Stomach (tissue), 4 donors: Measurements from ENCODE around the gene SCMH1.

Source experiments
- POLR2A ChIP-seq, 4 donors: fragments of 450-650 bp; IDR thresholded peaks; one replicate each; pipeline ENCODE4 v1.6.1; 2016; ENCODE audit warnings: antibody characterized with exemption in 4 of 4, control low read depth in 2 of 4, mild to moderate bottlenecking in 1 of 4, moderate library complexity in 1 of 4
- POLR2AphosphoS5 ChIP-seq, 3 donors: sonication (generic); formaldehyde crosslinking; IDR thresholded peaks; one replicate each; pipeline ENCODE4 v1.6.1; 2016; ENCODE audit warnings: antibody characterized with exemption in 3 of 3
- TF ChIP-seq, protein P1 (sequence below), 7 experiments: fragments of 450-650 bp in 4 of 7; fragments of 200-600 bp in 3 of 7; sonication (generic) in 3 of 7; IDR thresholded peaks; one replicate each; pipeline ENCODE4 v1.5.1; 2016 to 2019; ENCODE audit warnings: antibody characterized with exemption in 7 of 7, control low read depth in 2 of 7, mild to moderate bottlenecking in 1 of 7

DNA sequence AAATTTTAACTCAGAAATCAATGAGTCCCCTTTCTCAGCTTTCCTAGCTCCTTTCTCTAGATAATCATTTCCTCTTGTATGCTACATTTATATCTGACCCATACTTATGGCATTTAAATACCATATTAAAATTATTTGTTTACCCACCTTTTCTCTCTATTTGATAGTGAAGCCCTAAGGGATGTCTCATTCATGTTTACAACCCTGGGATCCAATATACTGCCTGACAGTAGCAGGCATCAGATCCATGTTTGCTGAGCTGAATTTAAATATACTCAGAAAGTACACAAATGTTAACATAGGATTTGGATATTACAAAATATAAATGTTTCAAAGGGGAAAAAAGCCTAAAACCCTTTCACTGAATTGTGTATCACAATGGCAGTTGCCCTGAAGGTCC lies 26.5 kb downstream of the SCMH1 start:
- TF ChIP-seq, protein P1, sequence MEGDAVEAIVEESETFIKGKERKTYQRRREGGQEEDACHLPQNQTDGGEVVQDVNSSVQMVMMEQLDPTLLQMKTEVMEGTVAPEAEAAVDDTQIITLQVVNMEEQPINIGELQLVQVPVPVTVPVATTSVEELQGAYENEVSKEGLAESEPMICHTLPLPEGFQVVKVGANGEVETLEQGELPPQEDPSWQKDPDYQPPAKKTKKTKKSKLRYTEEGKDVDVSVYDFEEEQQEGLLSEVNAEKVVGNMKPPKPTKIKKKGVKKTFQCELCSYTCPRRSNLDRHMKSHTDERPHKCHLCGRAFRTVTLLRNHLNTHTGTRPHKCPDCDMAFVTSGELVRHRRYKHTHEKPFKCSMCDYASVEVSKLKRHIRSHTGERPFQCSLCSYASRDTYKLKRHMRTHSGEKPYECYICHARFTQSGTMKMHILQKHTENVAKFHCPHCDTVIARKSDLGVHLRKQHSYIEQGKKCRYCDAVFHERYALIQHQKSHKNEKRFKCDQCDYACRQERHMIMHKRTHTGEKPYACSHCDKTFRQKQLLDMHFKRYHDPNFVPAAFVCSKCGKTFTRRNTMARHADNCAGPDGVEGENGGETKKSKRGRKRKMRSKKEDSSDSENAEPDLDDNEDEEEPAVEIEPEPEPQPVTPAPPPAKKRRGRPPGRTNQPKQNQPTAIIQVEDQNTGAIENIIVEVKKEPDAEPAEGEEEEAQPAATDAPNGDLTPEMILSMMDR (IDR thresholded peaks at IDR 0.05) = no peak
- TF ChIP-seq POLR2A (IDR thresholded peaks at IDR 0.05) (no peak), POLR2AphosphoS5 (IDR thresholded peaks at IDR 0.05) (no peak)
